K562 (cell line): ENCODE measurements around the gene DUSP28. TPM values are rescaled to one million over a fixed set of nuclear protein-coding genes. Genes with fewer than 3 reads are reported as not detected.

Experiments used
- ARHGAP35 ChIP-seq: fragments of 450-650 bp; IDR thresholded peaks from 2 replicates; pipeline ENCODE4 v1.6.1; 2018; ENCODE audit not compliant: partially characterized antibody
- JUN ChIP-seq, 2 experiments: sonication (generic) in 1 of 2; formaldehyde crosslinking in 1 of 2; IDR thresholded peaks; 2 replicates each; pipeline versions ENCODE4 v1.6.1 to v1.8.0; 2012 to 2022; ENCODE audit warnings: borderline replicate concordance in 2 of 2, mild to moderate bottlenecking in 2 of 2, improper control_type of control experiment in 1 of 2, low read depth in 1 of 2, low read length in 1 of 2, missing genetic modification reagents in 1 of 2
- ZNF592 ChIP-seq: fragments of 450-650 bp; IDR thresholded peaks from 2 replicates; pipeline ENCODE4 v1.6.1; 2017; ENCODE audit warnings: antibody characterized with exemption, mild to moderate bottlenecking
- ZNF764 ChIP-seq: fragments of 250-450 bp; sonication (Bioruptor Pico); IDR thresholded peaks from 2 replicates; pipeline ENCODE4 v1.4.0; 2020; ENCODE audit warnings: low read depth, mild to moderate bottlenecking, moderate library complexity
- polyA plus RNA-seq, 8 experiments: library from polyadenylated mRNA; depleted of rRNA in 4 of 8; stranded (reverse) in 5 of 8; unstranded in 3 of 8; fragments of >200 nt; fragmentation: Nextera tagmentation in 2 of 8; fragmentation: Illumina TruSeq in 1 of 8; extraction: Ambion mirVana in 2 of 8; extraction: Trizol in 1 of 8; gene quantifications; 2 replicates each; pipeline versions ENCODE4 v1.2.1 to v1.2.3, GENCODE V29; 2011 to 2014; ENCODE audit warnings: inconsistent platforms in 1 of 8, missing spikeins in 1 of 8
- total RNA-seq, 7 experiments: library from RNA; depleted of rRNA in 6 of 7; stranded (reverse); fragments of >200 nt in 6 of 7; fragmentation: Illumina TruSeq in 2 of 7; extraction: Trizol in 2 of 7; gene quantifications; 2 replicates each; pipeline versions ENCODE4 v1.2.1 to v1.2.3, GENCODE V29; 2011 to 2021; ENCODE audit warnings: low replicate concordance in 1 of 7
- TF ChIP-seq, protein P1 (sequence below): fragments of 250-450 bp; sonication (Bioruptor Pico); IDR thresholded peaks from 2 replicates; pipeline ENCODE4 v1.5.0; 2021

DUSP28 gene
- total and polyA plus RNA-seq, 9 of the 15 experiments (the other 6 are each of a cell fraction or from before 2014, with no cell fraction given), result 2.8 to 8.1 (median 4.2) TPM

DNA sequence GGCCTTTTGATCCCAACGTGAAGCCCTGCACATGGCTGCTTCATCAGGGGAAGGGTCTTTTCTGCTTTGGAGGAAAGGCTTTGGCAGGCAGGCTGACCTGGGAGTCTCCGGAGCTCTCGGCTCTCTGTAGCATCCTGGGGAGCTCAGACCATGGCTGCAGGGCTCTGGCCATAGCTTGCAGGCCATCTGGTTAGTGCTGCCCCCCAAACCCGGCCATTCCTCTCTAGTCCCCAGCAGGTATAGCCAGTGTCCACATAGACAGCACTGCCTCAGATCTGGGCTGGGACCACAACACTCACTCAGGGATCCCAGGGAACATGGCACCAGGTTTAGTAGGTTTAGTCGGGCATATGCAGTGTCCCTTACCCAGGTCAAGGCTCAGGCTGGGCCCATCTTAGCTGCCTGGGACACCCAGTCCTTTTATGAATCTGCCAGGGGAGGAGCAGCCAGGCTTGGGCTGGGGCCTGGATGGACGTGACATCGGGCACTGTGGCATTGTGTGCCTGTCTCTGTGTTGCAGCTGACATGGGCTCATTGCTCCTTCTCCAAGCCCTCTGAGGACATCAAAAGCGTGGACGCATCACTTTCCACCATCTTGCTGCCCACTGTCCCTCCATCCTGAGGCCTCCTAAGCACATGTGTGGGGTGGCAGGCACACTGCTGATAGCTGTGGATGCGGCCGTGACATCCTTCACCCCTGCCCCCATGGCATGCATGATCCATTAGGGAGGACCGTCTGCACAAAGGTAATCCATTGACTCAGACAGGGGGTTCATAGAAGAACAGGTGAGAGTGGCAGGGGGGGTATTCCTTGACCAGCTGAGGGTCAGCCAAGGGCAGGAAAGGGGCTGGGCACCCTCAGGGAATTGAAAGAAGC lies 45.9 kb downstream of the DUSP28 start (continued):
- TF ChIP-seq ZNF592 (no peak), ARHGAP35 (no peak), ZNF764 (CRISPR knock-in tag) (no peak), JUN (IDR thresholded peaks at IDR 0.05; ENCODE audit: borderline replicate concordance, low read depth, low read length) (no peak), JUN (CRISPR knock-in tag; IDR thresholded peaks at IDR 0.05; ENCODE audit: borderline replicate concordance) (no peak)
- TF ChIP-seq, protein P1, sequence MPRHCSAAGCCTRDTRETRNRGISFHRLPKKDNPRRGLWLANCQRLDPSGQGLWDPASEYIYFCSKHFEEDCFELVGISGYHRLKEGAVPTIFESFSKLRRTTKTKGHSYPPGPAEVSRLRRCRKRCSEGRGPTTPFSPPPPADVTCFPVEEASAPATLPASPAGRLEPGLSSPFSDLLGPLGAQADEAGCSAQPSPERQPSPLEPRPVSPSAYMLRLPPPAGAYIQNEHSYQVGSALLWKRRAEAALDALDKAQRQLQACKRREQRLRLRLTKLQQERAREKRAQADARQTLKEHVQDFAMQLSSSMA (CRISPR knock-in tag), result no peak
